NCI-H2227 (cell line): ENCODE measurements around the gene ATP1A3.

Experiments used
- DNase-seq: peaks from one replicate; lab custom pipeline; 2025; ENCODE audit not compliant: unreplicated experiment; lab: John Stamatoyannopoulos, UW

ATP1A3 gene

GRCh38 chr19:41918095-41918494 is 75.9 kb downstream of the ATP1A3 start:
- no peak for DNase-seq

GRCh38 chr19:41917676-41918075 is 76.4 kb downstream of the ATP1A3 start:
- DNase-seq, result no peak
